ENCODE measurements around the gene HTR3E.

DNA sequence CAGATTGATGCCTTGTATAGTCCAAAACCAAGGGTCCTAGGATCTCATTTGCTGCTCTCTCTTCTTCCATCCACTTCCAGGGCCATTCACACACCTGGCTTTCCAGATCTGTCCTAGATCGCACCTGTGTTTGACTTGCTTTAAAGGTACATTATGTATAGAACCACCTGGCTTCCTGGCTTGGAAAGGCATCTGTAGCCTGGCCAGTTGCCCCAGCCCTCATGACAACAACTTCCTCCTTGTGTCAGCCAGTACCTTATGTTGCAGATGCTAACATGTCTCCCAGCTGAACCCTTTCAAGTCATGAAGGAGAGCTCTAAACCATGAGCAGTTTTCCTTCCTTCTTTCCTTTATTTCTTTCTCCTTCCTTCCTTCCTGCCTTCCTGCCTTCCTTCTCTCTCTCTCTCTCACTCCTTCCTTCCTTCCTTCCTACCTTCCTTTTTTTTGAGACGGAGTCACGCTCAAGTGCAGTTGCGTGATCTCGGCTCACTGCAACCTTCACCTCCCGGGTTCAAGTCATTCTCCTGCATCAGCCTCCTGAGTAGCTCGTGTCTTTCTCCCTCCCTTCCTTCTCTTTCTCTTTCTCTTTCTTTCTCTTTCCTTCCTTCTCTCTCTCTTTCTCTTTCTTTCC is 46.5 kb upstream of the HTR3E start:
- TF ChIP-seq, protein P1, sequence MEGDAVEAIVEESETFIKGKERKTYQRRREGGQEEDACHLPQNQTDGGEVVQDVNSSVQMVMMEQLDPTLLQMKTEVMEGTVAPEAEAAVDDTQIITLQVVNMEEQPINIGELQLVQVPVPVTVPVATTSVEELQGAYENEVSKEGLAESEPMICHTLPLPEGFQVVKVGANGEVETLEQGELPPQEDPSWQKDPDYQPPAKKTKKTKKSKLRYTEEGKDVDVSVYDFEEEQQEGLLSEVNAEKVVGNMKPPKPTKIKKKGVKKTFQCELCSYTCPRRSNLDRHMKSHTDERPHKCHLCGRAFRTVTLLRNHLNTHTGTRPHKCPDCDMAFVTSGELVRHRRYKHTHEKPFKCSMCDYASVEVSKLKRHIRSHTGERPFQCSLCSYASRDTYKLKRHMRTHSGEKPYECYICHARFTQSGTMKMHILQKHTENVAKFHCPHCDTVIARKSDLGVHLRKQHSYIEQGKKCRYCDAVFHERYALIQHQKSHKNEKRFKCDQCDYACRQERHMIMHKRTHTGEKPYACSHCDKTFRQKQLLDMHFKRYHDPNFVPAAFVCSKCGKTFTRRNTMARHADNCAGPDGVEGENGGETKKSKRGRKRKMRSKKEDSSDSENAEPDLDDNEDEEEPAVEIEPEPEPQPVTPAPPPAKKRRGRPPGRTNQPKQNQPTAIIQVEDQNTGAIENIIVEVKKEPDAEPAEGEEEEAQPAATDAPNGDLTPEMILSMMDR (IDR thresholded peaks at IDR 0.05): no peak
- TF ChIP-seq POLR2A (IDR thresholded peaks at IDR 0.05): no peak

All from vagina (tissue), 2 donors.